Small intestine (tissue), 16 donors: Measurements from ENCODE around the gene ALPP. TPM values are rescaled to one million over a fixed set of nuclear protein-coding genes. Genes with fewer than 3 reads are reported as not detected.
"Not testable (repeated sequence)": the region's sequence is repeated elsewhere in the genome, so short reads cannot be mapped to it uniquely, and the experiment has no call there.

Experiments
- DNase-seq, 2 donors: peaks; one replicate each; pipeline versions ENCODE4 v3.0.0 to v3.0.0-alpha.2; 2013
- FAIRE-seq: peaks from 2 replicates; lab custom pipeline; 2012; peaks lifted over from hg19 to GRCh38; lab: Jason Lieb, UNC
- H3K27ac ChIP-seq, 3 donors: one replicate each; pipeline ENCODE4 v1.5.1; 2013; ENCODE audit warnings: low read length in 2 of 3, mild to moderate bottlenecking in 2 of 3, control low read depth in 1 of 3, inconsistent platforms in 1 of 3, low read depth in 1 of 3, moderate library complexity in 1 of 3
- H3K27me3 ChIP-seq, 3 donors: one replicate each; pipeline ENCODE4 v1.6.1; 2013; ENCODE audit warnings: low read length in 3 of 3, inconsistent platforms in 1 of 3; ENCODE audit not compliant: control insufficient read depth in 3 of 3, insufficient read depth in 3 of 3
- H3K36me3 ChIP-seq, 3 donors: one replicate each; pipeline ENCODE4 v1.6.1; 2013; ENCODE audit warnings: low read length in 3 of 3, inconsistent platforms in 1 of 3, low read depth in 1 of 3, mild to moderate bottlenecking in 1 of 3, moderate library complexity in 1 of 3; ENCODE audit not compliant: control insufficient read depth in 3 of 3, insufficient read depth in 2 of 3
- H3K4me1 ChIP-seq, 3 donors: one replicate each; pipeline ENCODE4 v1.6.1; 2013; ENCODE audit warnings: low read length in 2 of 3, inconsistent platforms in 1 of 3, low read depth in 1 of 3, mild to moderate bottlenecking in 1 of 3, moderate library complexity in 1 of 3; ENCODE audit not compliant: control insufficient read depth in 3 of 3, insufficient read depth in 2 of 3
- H3K4me3 ChIP-seq, 3 donors: one replicate each; pipeline ENCODE4 v1.5.1; 2013; ENCODE audit warnings: low read length in 3 of 3, control low read depth in 1 of 3, inconsistent platforms in 1 of 3, low read depth in 1 of 3, mild to moderate bottlenecking in 1 of 3, moderate library complexity in 1 of 3
- H3K9me3 ChIP-seq, 2 donors: one replicate each; pipeline ENCODE4 v1.6.1; 2013; ENCODE audit warnings: low read depth in 1 of 2, low read length in 1 of 2; ENCODE audit not compliant: control insufficient read depth in 2 of 2, insufficient read depth in 1 of 2
- WGBS, 3 donors: extraction: QIAGEN DNeasy Blood & Tissue Kit; methylation state at CpG; one replicate each; pipeline ENCODE4 v1.1.7; 2013; 5-methylcytosine and 5-hydroxymethylcytosine counted together
- long read RNA-seq, 10 donors: transcript quantifications; one replicate each; lab custom pipeline, GENCODE V29; 2026
- polyA plus RNA-seq, 4 donors: library from polyadenylated mRNA; stranded (reverse) in 3 of 4; unstranded in 1 of 4; fragments of 200-250 nt in 3 of 4; fragments of 120-200 nt in 1 of 4; gene quantifications; one replicate each; pipeline versions ENCODE4 v1.2.1 to v1.2.3, GENCODE V29; 2013
- donor health status: healthy with polysubstance abuse.
- donor health status: control.
- donor health status: control.
- donor health status: Bipolar disorder and iron deficiency.
- donor health status: healthy.

The ALPP gene
- under 1 TPM in 1 of 4 donors, not detected in 3; 0.01 TPM for polyA plus RNA-seq
- long read RNA-seq, donor 1, result 0 reads
- long read RNA-seq, donor 2, result 0 reads
- long read RNA-seq, donor 3, result 0 reads
- long read RNA-seq, donor 4, result 0 reads
- long read RNA-seq, donor 5, result 0 reads
- long read RNA-seq, donor 6, result 0 reads
- long read RNA-seq, donor 7, result 0 reads
- long read RNA-seq, donor 8, result 0 reads
- long read RNA-seq, donor 9, result 0 reads
- long read RNA-seq, donor 10, result 0 reads

- not testable (repeated sequence) for H3K36me3 ChIP-seq, H3K4me1 ChIP-seq, H3K4me3 ChIP-seq, FAIRE-seq, H3K27ac ChIP-seq, H3K9me3 ChIP-seq, DNase-seq
- 68 to 83% (median 81%) methylated on average over 7 to 12 of the region's 12 CpGs for WGBS, 3 donors
- peaks cover 0 to 27% (median 0%) of the 10 kb centered on the region in 3 donors for H3K27me3 ChIP-seq
These were observed at the start of gene ALPP for GRCh38 chr2:232378735-232379151. Gene ALPP (plus strand): TSS chr2:232378751. CDS start chr2:232378803, 52 bp downstream.

GRCh38 chr2:232329716-232330067 is 48.9 kb upstream of the ALPP start:
- H3K9me3 ChIP-seq, result no peaks in the 10 kb centered on the region
- no peak overlapping the region for H3K27ac ChIP-seq
- no peak for DNase-seq
- no peaks in the 10 kb centered on the region for H3K27me3 ChIP-seq
- H3K4me3 ChIP-seq, result no peak overlapping the region
- peaks cover 0 to 27% (median 0%) of the 10 kb centered on the region in 3 donors for H3K36me3 ChIP-seq
- FAIRE-seq, result no peak
- WGBS, 3 donors, result 95 to 98% (median 98%) methylated on average over 12 to 15 of the region's 15 CpGs
- H3K4me1 ChIP-seq, result no peaks in the 10 kb centered on the region

- peaks cover 0 to 27% (median 0%) of the 10 kb centered on the region in 3 donors for H3K36me3 ChIP-seq
- H3K9me3 ChIP-seq, result no peaks in the 10 kb centered on the region
- no peak overlapping the region for H3K27ac ChIP-seq
- 89 to 94% (median 92%) methylated on average over 13 to 15 of the region's 17 CpGs for WGBS, 3 donors
- no peaks in the 10 kb centered on the region for H3K27me3 ChIP-seq
- no peaks in the 10 kb centered on the region for H3K4me1 ChIP-seq
- DNase-seq (no peak), FAIRE-seq (no peak)
- no peak overlapping the region for H3K4me3 ChIP-seq
These were observed 48.2 kb upstream of the ALPP start for GRCh38 chr2:232330068-232330999.

- not testable (repeated sequence) for FAIRE-seq, DNase-seq
- 81 to 96% (median 93%) methylated on average over 11 of the region's 11 CpGs for WGBS, 3 donors
These were observed 47.5 kb upstream of the ALPP start for GRCh38 chr2:232331061-232331460.

GRCh38 chr2:232331641-232332040 is 46.9 kb upstream of the ALPP start:
- H3K27ac ChIP-seq, DNase-seq, H3K4me1 ChIP-seq, H3K4me3 ChIP-seq, H3K27me3 ChIP-seq, H3K9me3 ChIP-seq, FAIRE-seq: not testable (repeated sequence)
- peaks cover 0 to 40% (median 0%) of the 10 kb centered on the region in 3 donors for H3K36me3 ChIP-seq
- 90 to 92% (median 90%) methylated on average over 9 to 11 of the region's 11 CpGs for WGBS, 3 donors

More at GRCh38 chr2:232331061-232331460, 47.5 kb upstream of the ALPP start:
- not testable (repeated sequence) for H3K9me3 ChIP-seq, H3K4me3 ChIP-seq, H3K4me1 ChIP-seq, H3K27ac ChIP-seq, H3K27me3 ChIP-seq
- H3K36me3 ChIP-seq, result peaks cover 0 to 34% (median 0%) of the 10 kb centered on the region in 3 donors

GRCh38 chr2:232332244-232332939 is 46.2 kb upstream of the ALPP start:
- not testable (repeated sequence) for H3K4me3 ChIP-seq, H3K4me1 ChIP-seq, H3K27me3 ChIP-seq, H3K9me3 ChIP-seq, H3K27ac ChIP-seq, FAIRE-seq, DNase-seq
- 78 to 83% (median 81%) methylated on average over 18 to 25 of the region's 26 CpGs for WGBS, 3 donors
- peaks cover 0 to 47% (median 0%) of the 10 kb centered on the region in 3 donors for H3K36me3 ChIP-seq

GRCh38 chr2:232332940-232333259 is 45.7 kb upstream of the ALPP start:
- Histone ChIP-seq H3K9me3 (no peaks in the 10 kb centered on the region), H3K27ac (no peak overlapping the region), H3K4me3 (no peak overlapping the region), H3K4me1 (no peaks in the 10 kb centered on the region), H3K36me3 (peaks cover 0 to 47% (median 0%) of the 10 kb centered on the region in 3 donors), H3K27me3 (no peaks in the 10 kb centered on the region)
- FAIRE-seq, result no peak
- DNase-seq, result no peak
- WGBS, 3 donors, result 81 to 82% (median 81%) methylated on average over 7 of the region's 10 CpGs
